CD8-positive, alpha-beta memory T cell (primary cell): ENCODE measurements around the gene TGFB1I1. TPM values are rescaled to one million over a fixed set of nuclear protein-coding genes. Genes with fewer than 3 reads are reported as not detected.

Experiments
- CTCF ChIA-PET: fragments of 350-600 bp; sonication (Branson Sonifier 250); formaldehyde crosslinking; loops from one replicate; lab custom pipeline; 2021; ENCODE audit warnings: antibody characterized with exemption; lab: Charles Lee
- POLR2A ChIA-PET: fragments of 350-600 bp; sonication (Branson Sonifier 250); formaldehyde crosslinking; loops from one replicate; lab custom pipeline; 2021; ENCODE audit warnings: antibody characterized with exemption; lab: Charles Lee
- DNase-seq, 5 donors: peaks; one replicate each; pipeline versions ENCODE4 v3.0.0 to v3.0.0-alpha.2; 2020 to 2022; ENCODE audit warnings: mixed read lengths in 1 of 5
- H3K27ac ChIP-seq: one replicate; pipeline ENCODE4 v1.7.0; 2013; ENCODE audit warnings: low read depth, mild to moderate bottlenecking, low read length, moderate library complexity
- H3K27me3 ChIP-seq: 2 replicates; pipeline ENCODE4 v1.7.0; 2013; ENCODE audit warnings: low read length, mild to moderate bottlenecking; ENCODE audit not compliant: insufficient read depth, poor library complexity, severe bottlenecking
- H3K36me3 ChIP-seq: 2 replicates; pipeline ENCODE4 v1.7.0; 2013; ENCODE audit warnings: mild to moderate bottlenecking, low read length, moderate library complexity; ENCODE audit not compliant: insufficient read depth
- H3K4me1 ChIP-seq: 2 replicates; pipeline ENCODE4 v1.7.0; 2013; ENCODE audit warnings: mild to moderate bottlenecking, low read length, moderate library complexity; ENCODE audit not compliant: insufficient read depth
- H3K4me3 ChIP-seq: 2 replicates; pipeline ENCODE4 v1.7.0; 2013; ENCODE audit warnings: mild to moderate bottlenecking, low read length
- H3K9me3 ChIP-seq: 2 replicates; pipeline ENCODE4 v1.7.0; 2013; ENCODE audit warnings: mild to moderate bottlenecking, low read length
- H3K27ac Mint-ChIP-seq, 8 donors: one replicate each; pipeline ENCODE4 v1.8.0; 2020 to 2021; ENCODE audit warnings: mixed read lengths in 8 of 8, mild to moderate bottlenecking in 6 of 8, inconsistent platforms in 3 of 8, moderate library complexity in 3 of 8
- H3K27me3 Mint-ChIP-seq, 2 donors: one replicate each; pipeline ENCODE4 v1.8.0; 2020 to 2021; ENCODE audit warnings: mixed read lengths in 2 of 2, mild to moderate bottlenecking in 1 of 2, moderate library complexity in 1 of 2
- H3K36me3 Mint-ChIP-seq, 3 donors: one replicate each; pipeline ENCODE4 v1.8.0; 2020 to 2021; ENCODE audit warnings: mixed read lengths in 3 of 3, inconsistent platforms in 1 of 3, mild to moderate bottlenecking in 1 of 3
- H3K4me1 Mint-ChIP-seq, 3 donors: one replicate each; pipeline ENCODE4 v1.8.0; 2020 to 2021; ENCODE audit warnings: mixed read lengths in 3 of 3, inconsistent platforms in 1 of 3, mild to moderate bottlenecking in 1 of 3
- H3K4me3 Mint-ChIP-seq, 7 donors: one replicate each; pipeline ENCODE4 v1.8.0; 2020 to 2021; ENCODE audit warnings: mixed read lengths in 7 of 7, mild to moderate bottlenecking in 6 of 7, moderate library complexity in 4 of 7, inconsistent platforms in 2 of 7
- H3K9me3 Mint-ChIP-seq, 5 donors: one replicate each; pipeline ENCODE4 v1.8.0; 2020 to 2022; ENCODE audit warnings: mixed read lengths in 5 of 5, mild to moderate bottlenecking in 3 of 5, moderate library complexity in 2 of 5, inconsistent platforms in 1 of 5
- polyA plus RNA-seq: library from polyadenylated mRNA; unstranded; fragments of 300-500 nt; fragmentation: Illumina TruSeq; gene quantifications from one replicate; pipeline ENCODE4 v1.2.3, GENCODE V29; 2021
- total RNA-seq, 2 experiments: library from RNA; stranded (reverse); gene quantifications; one replicate each; pipeline ENCODE4 v1.2.3, GENCODE V29; 2021

TGFB1I1 gene
- total and polyA plus RNA-seq, 3 experiments from 2014 or later, result 0.59 to 1.1 TPM; not detected in 1

DNA sequence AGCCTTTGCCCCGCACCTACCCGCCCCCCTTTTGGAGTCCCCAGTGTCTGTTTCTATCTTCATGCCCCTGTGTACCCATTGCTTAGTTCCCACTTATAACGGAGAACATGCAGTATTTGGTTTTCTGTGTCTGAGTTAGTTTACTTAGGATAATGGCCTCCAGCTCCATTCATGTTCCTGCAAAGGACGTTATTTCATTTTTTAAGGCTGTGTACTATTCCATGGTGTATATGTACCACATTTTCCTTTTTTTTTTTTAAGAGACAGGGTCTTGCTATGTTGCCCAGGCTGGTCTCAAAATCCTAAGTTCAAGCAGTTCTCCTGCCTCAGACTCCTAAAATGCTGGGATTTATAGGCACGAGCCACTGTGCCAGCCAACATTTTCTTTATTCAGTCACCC is 4.1 kb upstream of the TGFB1I1 start:
- Histone ChIP-seq H3K27me3 (peaks cover 12% of the 10 kb centered on the region), H3K27ac (no peak overlapping the region), H3K4me3 (no peak overlapping the region), H3K9me3 (no peaks in the 10 kb centered on the region), H3K36me3 (no peaks in the 10 kb centered on the region), H3K4me1 (peaks cover 19% of the 10 kb centered on the region)
- Mint-ChIP-seq H3K27me3 (peaks cover 11 to 13% of the 10 kb centered on the region in 2 donors), H3K27ac (no peak overlapping the region), H3K36me3 (peaks cover 0 to 34% (median 4%) of the 10 kb centered on the region in 3 donors), H3K4me1 (peaks cover 4 to 26% (median 8%) of the 10 kb centered on the region in 3 donors), H3K9me3 (no peaks in the 10 kb centered on the region), H3K4me3 (no peak overlapping the region)
- ChIA-PET CTCF (interaction anchor here (0.6 kb wide), 1 partner anchor 399 kb away, joined by 3 read pairs; no protein-coding TSS in a partner anchor), POLR2A (interaction anchor here (1.2 kb wide), 1 partner anchor 8 kb away, joined by 4 read pairs; the partner anchor contains the start of gene ARMC5)
- DNase-seq, result no peak

GRCh38 chr16:31470615-31471014 is 1.3 kb upstream of the TGFB1I1 start:
- ChIA-PET CTCF (interaction anchor here (1.3 kb wide), 1 partner anchor 10 kb away, joined by 3 read pairs; no protein-coding TSS in a partner anchor), POLR2A (no interaction called here)
- Histone ChIP-seq H3K9me3 (no peaks in the 10 kb centered on the region), H3K4me1 (peaks cover 19% of the 10 kb centered on the region), H3K27ac (no peak overlapping the region), H3K4me3 (no peak overlapping the region), H3K27me3 (peaks cover 13% of the 10 kb centered on the region), H3K36me3 (no peaks in the 10 kb centered on the region)
- peaks cover 0 to 14% (median 0%) of the 10 kb centered on the region in 3 donors for H3K36me3 Mint-ChIP-seq
- peaks cover 19 to 23% of the 10 kb centered on the region in 2 donors for H3K27me3 Mint-ChIP-seq
- peak overlapping the region in 2 of 7 donors; percentile 23 to 48 for H3K4me3 Mint-ChIP-seq
- H3K4me1 Mint-ChIP-seq, result peaks cover 8 to 28% (median 8%) of the 10 kb centered on the region in 3 donors
- H3K27ac Mint-ChIP-seq, result no peak overlapping the region
- no peak for DNase-seq
- no peaks in the 10 kb centered on the region for H3K9me3 Mint-ChIP-seq

DNA sequence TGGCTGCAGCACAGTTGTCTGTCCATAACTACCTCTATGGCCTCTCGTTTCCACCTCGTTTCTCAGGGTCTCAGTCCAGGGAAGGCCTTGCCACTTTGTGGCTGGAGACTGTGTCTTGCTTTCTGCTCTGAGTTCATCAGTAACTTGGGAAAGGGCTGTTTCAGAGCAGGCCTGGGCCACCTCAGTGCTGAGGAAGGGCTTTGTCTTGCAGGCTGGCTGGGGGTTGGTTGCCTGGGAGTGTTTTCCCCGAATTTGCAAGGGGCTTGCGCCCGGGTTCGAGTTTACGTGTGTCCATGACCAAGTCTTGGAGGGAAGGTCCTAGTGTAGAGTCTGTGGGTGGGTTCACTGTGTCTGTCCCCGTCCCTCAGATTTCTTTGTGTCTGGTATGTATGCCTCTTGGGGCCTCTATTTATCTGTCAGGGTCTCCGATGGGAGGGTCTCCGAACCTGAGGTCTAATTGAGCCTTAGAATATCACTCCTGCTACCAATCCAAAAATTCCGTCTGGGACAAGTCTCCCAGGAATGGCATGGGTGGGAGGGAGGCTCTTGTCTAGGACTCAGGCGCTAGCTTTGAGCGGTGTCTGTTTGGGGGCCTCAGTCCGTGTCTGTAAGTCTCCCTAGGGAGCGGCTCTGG is 594 bp upstream of the TGFB1I1 start:
- no peak for DNase-seq
- no peak overlapping the region for H3K27ac Mint-ChIP-seq
- CTCF ChIA-PET, result no interaction called here
- peak overlapping the region in 3 of 7 donors; percentile 23 to 82 (median 35) for H3K4me3 Mint-ChIP-seq
- Histone ChIP-seq H3K4me3 (no peak overlapping the region), H3K36me3 (no peaks in the 10 kb centered on the region), H3K4me1 (peaks cover 21% of the 10 kb centered on the region), H3K9me3 (no peaks in the 10 kb centered on the region), H3K27ac (no peak overlapping the region), H3K27me3 (peaks cover 13% of the 10 kb centered on the region)
- peaks cover 19 to 23% of the 10 kb centered on the region in 2 donors for H3K27me3 Mint-ChIP-seq
- no peaks in the 10 kb centered on the region for H3K9me3 Mint-ChIP-seq
- peaks cover 10 to 33% (median 14%) of the 10 kb centered on the region in 3 donors for H3K4me1 Mint-ChIP-seq
- POLR2A ChIA-PET, result no interaction called here
- H3K36me3 Mint-ChIP-seq, result peaks cover 0 to 7% (median 0%) of the 10 kb centered on the region in 3 donors

GRCh38 chr16:31472709-31473203 is 804 bp downstream of the TGFB1I1 start:
- H3K27me3 ChIP-seq, result peaks cover 13% of the 10 kb centered on the region
- peak in 2 of 5 donors; percentile 18 to 22 for DNase-seq
- H3K4me1 ChIP-seq, result peaks cover 8% of the 10 kb centered on the region
- no peaks in the 10 kb centered on the region for H3K9me3 ChIP-seq
- H3K27ac ChIP-seq, result no peak overlapping the region
- ChIA-PET POLR2A (no interaction called here), CTCF (no interaction called here)
- Mint-ChIP-seq H3K27me3 (peaks cover 19 to 23% of the 10 kb centered on the region in 2 donors), H3K36me3 (peaks cover 0 to 2% (median 0%) of the 10 kb centered on the region in 3 donors), H3K4me3 (peak overlapping the region in 5 of 7 donors; percentile 0 to 78 (median 71)), H3K27ac (no peak overlapping the region), H3K9me3 (no peaks in the 10 kb centered on the region), H3K4me1 (peaks cover 6 to 33% (median 14%) of the 10 kb centered on the region in 3 donors)
- no peaks in the 10 kb centered on the region for H3K36me3 ChIP-seq
- H3K4me3 ChIP-seq, result peak overlapping the region; percentile 22

GRCh38 chr16:31473264-31473984 is 1.5 kb downstream of the TGFB1I1 start:
- H3K4me1 Mint-ChIP-seq, result peaks cover 6 to 35% (median 17%) of the 10 kb centered on the region in 3 donors
- peak overlapping the region in 4 of 7 donors; percentile 3 to 78 (median 18) for H3K4me3 Mint-ChIP-seq
- Histone ChIP-seq H3K27ac (no peak overlapping the region), H3K27me3 (peaks cover 13% of the 10 kb centered on the region), H3K4me1 (peaks cover 8% of the 10 kb centered on the region), H3K4me3 (no peak overlapping the region), H3K9me3 (no peaks in the 10 kb centered on the region), H3K36me3 (no peaks in the 10 kb centered on the region)
- H3K27ac Mint-ChIP-seq, result no peak overlapping the region
- H3K27me3 Mint-ChIP-seq, result peaks cover 19 to 23% of the 10 kb centered on the region in 2 donors
- peaks cover 0 to 2% (median 0%) of the 10 kb centered on the region in 3 donors for H3K36me3 Mint-ChIP-seq
- H3K9me3 Mint-ChIP-seq, result no peaks in the 10 kb centered on the region
- ChIA-PET CTCF (interaction anchor here (5.3 kb wide), 1 partner anchor 14 kb away, joined by 23 read pairs; the partner anchor contains the start of gene ARMC5), POLR2A (no interaction called here)
- no peak for DNase-seq

DNA sequence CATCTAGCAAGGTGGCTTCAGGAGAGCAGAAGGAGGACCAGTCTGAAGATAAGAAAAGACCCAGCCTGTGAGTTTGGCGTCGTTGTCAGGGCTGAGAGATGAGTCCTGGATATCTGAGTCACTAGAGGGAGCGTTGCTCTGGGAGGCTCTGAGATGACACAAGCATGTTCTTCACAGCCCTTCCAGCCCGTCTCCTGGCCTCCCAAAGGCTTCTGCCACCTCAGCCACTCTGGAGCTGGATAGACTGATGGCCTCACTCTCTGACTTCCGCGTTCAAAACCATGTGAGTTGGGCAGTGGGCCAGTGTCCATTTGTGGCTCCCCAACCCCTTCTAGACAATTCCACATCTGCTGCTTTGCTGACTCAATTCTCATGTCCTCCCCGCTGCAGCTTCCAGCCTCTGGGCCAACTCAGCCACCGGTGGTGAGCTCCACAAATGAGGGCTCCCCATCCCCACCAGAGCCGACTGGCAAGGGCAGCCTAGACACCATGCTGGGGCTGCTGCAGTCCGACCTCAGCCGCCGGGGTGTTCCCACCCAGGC is 2.3 kb downstream of the TGFB1I1 start:
- H3K4me1 Mint-ChIP-seq, result peaks cover 6 to 35% (median 17%) of the 10 kb centered on the region in 3 donors
- POLR2A ChIA-PET, result interaction anchor here (1.4 kb wide), 1 partner anchor 14 kb away, joined by 3 read pairs; no protein-coding TSS in a partner anchor

GRCh38 chr16:31474773-31475738 is 3.1 kb downstream of the TGFB1I1 start:
- no peak for DNase-seq
- Histone ChIP-seq H3K27me3 (peaks cover 13% of the 10 kb centered on the region), H3K27ac (no peak overlapping the region), H3K9me3 (no peaks in the 10 kb centered on the region), H3K4me1 (peaks cover 8% of the 10 kb centered on the region), H3K36me3 (no peaks in the 10 kb centered on the region), H3K4me3 (no peak overlapping the region)
- H3K4me1 Mint-ChIP-seq, result peaks cover 6 to 35% (median 17%) of the 10 kb centered on the region in 3 donors
- H3K27me3 Mint-ChIP-seq, result peaks cover 19 to 26% of the 10 kb centered on the region in 2 donors
- peaks cover 0 to 2% (median 0%) of the 10 kb centered on the region in 3 donors for H3K36me3 Mint-ChIP-seq
- H3K4me3 Mint-ChIP-seq, result peak overlapping the region in 4 of 7 donors; percentile 11 to 40 (median 24)
- POLR2A ChIA-PET, result interaction anchor here (1.4 to 2.0 kb wide), 2 partner anchors 13 to 16 kb away, joined by 3 to 11 read pairs; partner anchors contain the start of gene ARMC5
- H3K27ac Mint-ChIP-seq, result no peak overlapping the region
- no peaks in the 10 kb centered on the region for H3K9me3 Mint-ChIP-seq
- CTCF ChIA-PET, result interaction anchor here (5.3 kb wide), 1 partner anchor 16 kb away, joined by 23 read pairs; the partner anchor contains the start of gene ARMC5

More for the DNA sequence above, 2.3 kb downstream of the TGFB1I1 start:
- peak overlapping the region in 2 of 7 donors; percentile 45 to 59 for H3K4me3 Mint-ChIP-seq
- no peak overlapping the region for H3K4me3 ChIP-seq
- peaks cover 13% of the 10 kb centered on the region for H3K27me3 ChIP-seq
- peaks cover 19 to 23% of the 10 kb centered on the region in 2 donors for H3K27me3 Mint-ChIP-seq
- no peaks in the 10 kb centered on the region for H3K36me3 ChIP-seq
- H3K27ac ChIP-seq, result no peak overlapping the region
- H3K9me3 Mint-ChIP-seq, result no peaks in the 10 kb centered on the region
- peaks cover 0 to 2% (median 0%) of the 10 kb centered on the region in 3 donors for H3K36me3 Mint-ChIP-seq
- H3K9me3 ChIP-seq, result no peaks in the 10 kb centered on the region
- no peak overlapping the region for H3K27ac Mint-ChIP-seq
- CTCF ChIA-PET, result interaction anchor here (5.3 kb wide), 1 partner anchor 15 kb away, joined by 23 read pairs; the partner anchor contains the start of gene ARMC5
- DNase-seq, result no peak
- H3K4me1 ChIP-seq, result peaks cover 8% of the 10 kb centered on the region
